Tibial nerve (tissue), 3 donors: ENCODE data around the gene MKRN2OS.

Experiments
- CTCF ChIP-seq, 5 experiments: fragments of 200-600 bp in 3 of 5; fragments of 450-650 bp in 2 of 5; sonication (generic) in 3 of 5; IDR thresholded peaks; one replicate each; pipeline ENCODE4 v1.5.1; 2016 to 2019; ENCODE audit warnings: antibody characterized with exemption in 5 of 5, mild to moderate bottlenecking in 3 of 5, moderate library complexity in 2 of 5
- POLR2A ChIP-seq, 2 donors: fragments of 450-650 bp; IDR thresholded peaks; one replicate each; pipeline ENCODE4 v1.6.1; 2017; ENCODE audit warnings: antibody characterized with exemption in 2 of 2, mild to moderate bottlenecking in 2 of 2, moderate library complexity in 2 of 2

GRCh38 chr3:12574131-12574530 lies 28.8 kb upstream of the MKRN2OS start:
- no peak for TF ChIP-seq POLR2A (IDR thresholded peaks at IDR 0.05)
- no peak for TF ChIP-seq CTCF (IDR thresholded peaks at IDR 0.05)
